ENCODE measurements around the gene CNTN5.

CNTN5 gene

GRCh38 chr11:99162819-99163218 lies 142.1 kb downstream of the CNTN5 start:
- TF ChIP-seq, protein P1, sequence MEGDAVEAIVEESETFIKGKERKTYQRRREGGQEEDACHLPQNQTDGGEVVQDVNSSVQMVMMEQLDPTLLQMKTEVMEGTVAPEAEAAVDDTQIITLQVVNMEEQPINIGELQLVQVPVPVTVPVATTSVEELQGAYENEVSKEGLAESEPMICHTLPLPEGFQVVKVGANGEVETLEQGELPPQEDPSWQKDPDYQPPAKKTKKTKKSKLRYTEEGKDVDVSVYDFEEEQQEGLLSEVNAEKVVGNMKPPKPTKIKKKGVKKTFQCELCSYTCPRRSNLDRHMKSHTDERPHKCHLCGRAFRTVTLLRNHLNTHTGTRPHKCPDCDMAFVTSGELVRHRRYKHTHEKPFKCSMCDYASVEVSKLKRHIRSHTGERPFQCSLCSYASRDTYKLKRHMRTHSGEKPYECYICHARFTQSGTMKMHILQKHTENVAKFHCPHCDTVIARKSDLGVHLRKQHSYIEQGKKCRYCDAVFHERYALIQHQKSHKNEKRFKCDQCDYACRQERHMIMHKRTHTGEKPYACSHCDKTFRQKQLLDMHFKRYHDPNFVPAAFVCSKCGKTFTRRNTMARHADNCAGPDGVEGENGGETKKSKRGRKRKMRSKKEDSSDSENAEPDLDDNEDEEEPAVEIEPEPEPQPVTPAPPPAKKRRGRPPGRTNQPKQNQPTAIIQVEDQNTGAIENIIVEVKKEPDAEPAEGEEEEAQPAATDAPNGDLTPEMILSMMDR (conservative IDR thresholded peaks at IDR 0.05; ENCODE audit: low read length), result no peak
- H3K4me3 ChIP-seq (ENCODE audit: low read length), result no peak overlapping the region
- no peak for DNase-seq (ENCODE audit: low read depth)

GRCh38 chr11:99170591-99170990 lies 149.8 kb downstream of the CNTN5 start:
- TF ChIP-seq, protein P1 (conservative IDR thresholded peaks at IDR 0.05; ENCODE audit: low read length), result no peak
- H3K4me3 ChIP-seq (ENCODE audit: low read length), result no peak overlapping the region
- DNase-seq (ENCODE audit: low read depth), result no peak

GRCh38 chr11:99171330-99171729 lies 150.6 kb downstream of the CNTN5 start:
- no peak overlapping the region for H3K4me3 ChIP-seq (ENCODE audit: low read length)
- no peak for DNase-seq (ENCODE audit: low read depth)
- TF ChIP-seq, protein P1 (conservative IDR thresholded peaks at IDR 0.05; ENCODE audit: low read length), result no peak

GRCh38 chr11:99176430-99176829 lies 155.7 kb downstream of the CNTN5 start:
- no peak for DNase-seq (ENCODE audit: low read depth)
- TF ChIP-seq, protein P1 (conservative IDR thresholded peaks at IDR 0.05; ENCODE audit: low read length), result no peak
- H3K4me3 ChIP-seq (ENCODE audit: low read length), result no peak overlapping the region

GRCh38 chr11:99177446-99177845 lies 156.7 kb downstream of the CNTN5 start:
- TF ChIP-seq, protein P1 (conservative IDR thresholded peaks at IDR 0.05; ENCODE audit: low read length), result no peak

GRCh38 chr11:99184146-99184545 lies 163.4 kb downstream of the CNTN5 start:
- no peak for DNase-seq (ENCODE audit: low read depth)
- no peak overlapping the region for H3K4me3 ChIP-seq (ENCODE audit: low read length)
- TF ChIP-seq, protein P1 (conservative IDR thresholded peaks at IDR 0.05; ENCODE audit: low read length), result no peak

More at GRCh38 chr11:99177446-99177845, 156.7 kb downstream of the CNTN5 start:
- DNase-seq (ENCODE audit: low read depth), result no peak
- H3K4me3 ChIP-seq (ENCODE audit: low read length), result no peak overlapping the region

GRCh38 chr11:99188221-99188620 lies 167.5 kb downstream of the CNTN5 start:
- TF ChIP-seq, protein P1 (conservative IDR thresholded peaks at IDR 0.05; ENCODE audit: low read length), result no peak
- DNase-seq (ENCODE audit: low read depth), result no peak
- H3K4me3 ChIP-seq (ENCODE audit: low read length), result no peak overlapping the region

Data from AG10803 (cell line).